HEK293 (cell line): Measurements from ENCODE around the gene NCOR2.
A peak's percentile ranks its signal among the peaks of the same experiment; 100 is the strongest.

Experiments used
- CTCF ChIP-seq: fragments of 450-650 bp; formaldehyde crosslinking; IDR thresholded peaks from 2 replicates; pipeline ENCODE4 v1.5.1; 2016; ENCODE audit warnings: missing biosample characterization, missing genetic modification characterization
- FEZF1 ChIP-seq: fragments of 450-650 bp; formaldehyde crosslinking; IDR thresholded peaks from 2 replicates; pipeline ENCODE4 v1.5.1; 2016; ENCODE audit warnings: missing biosample characterization, missing genetic modification characterization
- GLIS1 ChIP-seq: fragments of 450-650 bp; formaldehyde crosslinking; IDR thresholded peaks from 2 replicates; pipeline ENCODE4 v1.5.1; 2016; ENCODE audit warnings: missing biosample characterization, missing genetic modification characterization
- INSM2 ChIP-seq: fragments of 450-650 bp; formaldehyde crosslinking; IDR thresholded peaks from 2 replicates; pipeline ENCODE4 v1.5.1; 2016; ENCODE audit warnings: missing biosample characterization, missing genetic modification characterization
- MZF1 ChIP-seq: fragments of 450-650 bp; formaldehyde crosslinking; IDR thresholded peaks from 2 replicates; pipeline ENCODE4 v1.5.1; 2017; ENCODE audit warnings: missing biosample characterization, missing genetic modification characterization, borderline replicate concordance
- OVOL3 ChIP-seq: fragments of 450-650 bp; formaldehyde crosslinking; IDR thresholded peaks from 2 replicates; pipeline ENCODE4 v1.5.1; 2016; ENCODE audit warnings: missing biosample characterization, missing genetic modification characterization
- PATZ1 ChIP-seq: fragments of 450-650 bp; formaldehyde crosslinking; IDR thresholded peaks from 2 replicates; pipeline ENCODE4 v1.5.1; 2016; ENCODE audit warnings: missing biosample characterization, missing genetic modification characterization
- SP2 ChIP-seq: fragments of 450-650 bp; formaldehyde crosslinking; IDR thresholded peaks from 2 replicates; pipeline ENCODE4 v1.5.1; 2016; ENCODE audit warnings: missing biosample characterization, missing genetic modification characterization
- SP7 ChIP-seq: fragments of 450-650 bp; formaldehyde crosslinking; IDR thresholded peaks from 2 replicates; pipeline ENCODE4 v1.5.1; 2016; ENCODE audit warnings: missing biosample characterization, missing genetic modification characterization
- TSHZ1 ChIP-seq: fragments of 450-650 bp; formaldehyde crosslinking; IDR thresholded peaks from 2 replicates; pipeline ENCODE4 v1.5.1; 2016; ENCODE audit warnings: missing biosample characterization, missing genetic modification characterization, borderline replicate concordance
- ZBTB1 ChIP-seq: fragments of 450-650 bp; formaldehyde crosslinking; IDR thresholded peaks from 2 replicates; pipeline ENCODE4 v1.5.1; 2016; ENCODE audit warnings: missing biosample characterization, missing genetic modification characterization
- ZBTB20 ChIP-seq: fragments of 450-650 bp; formaldehyde crosslinking; IDR thresholded peaks from 2 replicates; pipeline ENCODE4 v1.5.1; 2016; ENCODE audit warnings: missing biosample characterization, missing genetic modification characterization
- ZBTB48 ChIP-seq: fragments of 450-650 bp; formaldehyde crosslinking; IDR thresholded peaks from 2 replicates; pipeline ENCODE4 v1.5.1; 2016; ENCODE audit warnings: missing biosample characterization, missing genetic modification characterization
- ZFHX2 ChIP-seq: fragments of 450-650 bp; formaldehyde crosslinking; conservative IDR thresholded peaks from 2 replicates; pipeline ENCODE4 v1.5.1; 2016; ENCODE audit warnings: missing biosample characterization, missing genetic modification characterization
- ZFP69B ChIP-seq: fragments of 450-650 bp; formaldehyde crosslinking; IDR thresholded peaks from 2 replicates; pipeline ENCODE4 v1.5.1; 2016; ENCODE audit warnings: missing biosample characterization, missing genetic modification characterization
- ZIC2 ChIP-seq: fragments of 450-650 bp; formaldehyde crosslinking; IDR thresholded peaks from 2 replicates; pipeline ENCODE4 v1.5.1; 2016; ENCODE audit warnings: missing biosample characterization, missing genetic modification characterization
- ZNF132 ChIP-seq: fragments of 450-650 bp; formaldehyde crosslinking; IDR thresholded peaks from 2 replicates; pipeline ENCODE4 v1.5.1; 2017; ENCODE audit warnings: missing biosample characterization, missing genetic modification characterization, borderline replicate concordance
- ZNF133 ChIP-seq: fragments of 450-650 bp; formaldehyde crosslinking; IDR thresholded peaks from 2 replicates; pipeline ENCODE4 v1.5.1; 2016; ENCODE audit warnings: missing biosample characterization, missing genetic modification characterization
- ZNF174 ChIP-seq: fragments of 450-650 bp; formaldehyde crosslinking; IDR thresholded peaks from 2 replicates; pipeline ENCODE4 v1.5.0; 2017; ENCODE audit warnings: missing biosample characterization, mild to moderate bottlenecking, missing genetic modification characterization
- ZNF221 ChIP-seq: fragments of 450-650 bp; formaldehyde crosslinking; IDR thresholded peaks from 2 replicates; pipeline ENCODE4 v1.5.1; 2017; ENCODE audit warnings: missing biosample characterization, missing genetic modification characterization, borderline replicate concordance
- ZNF266 ChIP-seq: fragments of 450-650 bp; formaldehyde crosslinking; IDR thresholded peaks from 2 replicates; pipeline ENCODE4 v1.5.1; 2016; ENCODE audit warnings: missing biosample characterization, missing genetic modification characterization, low read depth
- ZNF341 ChIP-seq: fragments of 450-650 bp; formaldehyde crosslinking; IDR thresholded peaks from 2 replicates; pipeline ENCODE4; 2016; ENCODE audit warnings: low read depth, missing biosample characterization, missing genetic modification characterization
- ZNF488 ChIP-seq: fragments of 450-650 bp; formaldehyde crosslinking; IDR thresholded peaks from 2 replicates; pipeline ENCODE4 v1.5.1; 2016; ENCODE audit warnings: missing biosample characterization, missing genetic modification characterization
- ZNF514 ChIP-seq: fragments of 450-650 bp; formaldehyde crosslinking; IDR thresholded peaks from 2 replicates; pipeline ENCODE4 v1.5.1; 2016; ENCODE audit warnings: missing biosample characterization, missing genetic modification characterization
- ZNF529 ChIP-seq: fragments of 450-650 bp; formaldehyde crosslinking; IDR thresholded peaks from 2 replicates; pipeline ENCODE4 v1.5.1; 2017; ENCODE audit warnings: missing genetic modification characterization, missing biosample characterization; ENCODE audit not compliant: insufficient replicate concordance
- ZNF558 ChIP-seq: fragments of 450-650 bp; formaldehyde crosslinking; IDR thresholded peaks from 2 replicates; pipeline ENCODE4 v1.5.1; 2016; ENCODE audit warnings: missing biosample characterization, missing genetic modification characterization
- ZNF600 ChIP-seq: fragments of 450-650 bp; formaldehyde crosslinking; IDR thresholded peaks from 2 replicates; pipeline ENCODE4 v1.5.1; 2016; ENCODE audit warnings: missing biosample characterization, missing genetic modification characterization
- ZNF610 ChIP-seq: fragments of 450-650 bp; formaldehyde crosslinking; IDR thresholded peaks from 2 replicates; pipeline ENCODE4 v1.5.1; 2016; ENCODE audit warnings: missing biosample characterization, missing genetic modification characterization, borderline replicate concordance
- ZNF623 ChIP-seq: fragments of 450-650 bp; formaldehyde crosslinking; IDR thresholded peaks from 2 replicates; pipeline ENCODE4 v1.5.1; 2016; ENCODE audit warnings: missing biosample characterization, missing genetic modification characterization
- ZNF785 ChIP-seq: fragments of 450-650 bp; formaldehyde crosslinking; IDR thresholded peaks from 2 replicates; pipeline ENCODE4 v1.5.1; 2016; ENCODE audit warnings: missing biosample characterization, missing genetic modification characterization
- ZSCAN23 ChIP-seq: fragments of 450-650 bp; formaldehyde crosslinking; IDR thresholded peaks from 2 replicates; pipeline ENCODE4 v1.5.1; 2016; ENCODE audit warnings: missing biosample characterization, missing genetic modification characterization
- ZSCAN30 ChIP-seq: fragments of 450-650 bp; IDR thresholded peaks from 2 replicates; pipeline ENCODE4 v1.5.1; 2018; ENCODE audit warnings: missing biosample characterization, mild to moderate bottlenecking, missing genetic modification characterization, moderate library complexity

Gene NCOR2

GRCh38 chr12:124531281-124531745 is 36.1 kb downstream of the NCOR2 start (continued):
- TF ChIP-seq ZSCAN23 (tag by site-specific recombination): no peak
- TF ChIP-seq ZNF600 (tag by site-specific recombination): 0 out of 2 replicates have a peak, but pooled peaks have one; percentile 19
- TF ChIP-seq ZFHX2: peak; percentile 51
- TF ChIP-seq SP2: peak; percentile 20; the same call in 1 of the 2 replicates
- no peak for TF ChIP-seq ZBTB48
- TF ChIP-seq ZNF785 (tag by site-specific recombination): no peak
- TF ChIP-seq TSHZ1 (tag by site-specific recombination): no peak
- TF ChIP-seq ZNF221 (tag by site-specific recombination): no peak
- TF ChIP-seq CTCF (tag by site-specific recombination): no peak
- no peak for TF ChIP-seq ZNF133 (tag by site-specific recombination)
- TF ChIP-seq ZNF558 (tag by site-specific recombination): no peak
- TF ChIP-seq ZNF341: peak; percentile 52; the same call in 1 of the 2 replicates
- no peak for TF ChIP-seq MZF1 (tag by site-specific recombination)
- no peak for TF ChIP-seq ZSCAN30 (tag by site-specific recombination)
- TF ChIP-seq ZNF623 (tag by site-specific recombination): no peak
- TF ChIP-seq OVOL3 (tag by site-specific recombination): no peak
- no peak for TF ChIP-seq ZBTB1 (tag by site-specific recombination)
- TF ChIP-seq ZNF514 (tag by site-specific recombination): no peak
- no peak for TF ChIP-seq ZNF488 (tag by site-specific recombination)
- TF ChIP-seq ZNF266: no peak
- peak; percentile 58 for TF ChIP-seq PATZ1 (tag by site-specific recombination)
- TF ChIP-seq ZBTB20 (tag by site-specific recombination): peak; percentile 69
- peak; percentile 68 for TF ChIP-seq ZIC2
- TF ChIP-seq GLIS1 (tag by site-specific recombination): peak; percentile 7; the same call in 1 of the 2 replicates
- no peak for TF ChIP-seq ZNF529 (tag by site-specific recombination)
- TF ChIP-seq ZNF174: no peak
- TF ChIP-seq ZNF132 (tag by site-specific recombination): no peak
- no peak for TF ChIP-seq SP7 (tag by site-specific recombination)
- 0 out of 2 replicates have a peak, but pooled peaks have one; percentile 23 for TF ChIP-seq FEZF1
- TF ChIP-seq ZFP69B (tag by site-specific recombination): no peak
- TF ChIP-seq ZNF610 (tag by site-specific recombination): no peak
- TF ChIP-seq INSM2 (tag by site-specific recombination): no peak
